ENCODE data around the gene VWA5B1.

- TF ChIP-seq GATA3 (IDR thresholded peaks at IDR 0.05; ENCODE audit: low read depth, low read length) (no peak), GATA2 (IDR thresholded peaks at IDR 0.05; ENCODE audit: low read depth, low read length) (no peak)
These were observed 69.0 kb downstream of the VWA5B1 start for GRCh38 chr1:20359451-20360330.

Measured in SH-SY5Y (cell line).